GM23338 (cell line): Measurements from ENCODE around the gene TCEANC. TPM values are rescaled to one million over a fixed set of nuclear protein-coding genes. Genes with fewer than 3 reads are reported as not detected.

Source experiments
- ATAC-seq: fragments of 200-7000 bp; cut with Tn5 transposase; 3 replicates; pipeline ENCODE4 v1.9.1; 2020
- DNase-seq: peaks from one replicate; pipeline ENCODE4 v3.0.0-alpha.2; 2015; ENCODE audit warnings: low spot score
- H2AFZ ChIP-seq: fragments of 200-600 bp; sonication (generic); 2 replicates; pipeline ENCODE4 v1.8.0; 2016; ENCODE audit warnings: antibody characterized with exemption, mild to moderate bottlenecking, moderate library complexity
- H3F3A ChIP-seq: fragments of 200-600 bp; sonication (generic); replicated peaks from 2 replicates; pipeline ENCODE4 v1.8.0; 2017; ENCODE audit warnings: antibody characterized with exemption, mixed run types, low read depth
- H3K27ac ChIP-seq: fragments of 200-600 bp; sonication (generic); 2 replicates; pipeline ENCODE4 v1.6.1; 2016; ENCODE audit warnings: low read depth
- H3K27me3 ChIP-seq: fragments of 200-600 bp; sonication (generic); 2 replicates; pipeline ENCODE4 v1.8.0; 2016; ENCODE audit warnings: mild to moderate bottlenecking, mixed run types, moderate library complexity; ENCODE audit not compliant: insufficient read depth
- H3K36me3 ChIP-seq: fragments of 200-600 bp; sonication (generic); 2 replicates; pipeline ENCODE4 v1.8.0; 2016; ENCODE audit warnings: mild to moderate bottlenecking; ENCODE audit not compliant: insufficient read depth
- H3K4me1 ChIP-seq: fragments of 200-600 bp; sonication (generic); 2 replicates; pipeline ENCODE4 v1.8.0; 2016; ENCODE audit warnings: mild to moderate bottlenecking, moderate library complexity; ENCODE audit not compliant: insufficient read depth
- H3K4me2 ChIP-seq: fragments of 200-600 bp; sonication (generic); 2 replicates; pipeline ENCODE4 v1.7.1; 2017; ENCODE audit warnings: mixed run types
- H3K4me3 ChIP-seq: fragments of 200-600 bp; sonication (generic); 2 replicates; pipeline ENCODE4 v1.6.1; 2016; ENCODE audit warnings: mixed run types
- H3K79me2 ChIP-seq: fragments of 200-600 bp; sonication (generic); replicated peaks from 2 replicates; pipeline ENCODE4 v1.8.0; 2017; ENCODE audit warnings: mild to moderate bottlenecking; ENCODE audit not compliant: insufficient read depth
- H3K9me2 ChIP-seq: fragments of 200-600 bp; sonication (generic); 2 replicates; pipeline ENCODE4 v1.8.0; 2017; ENCODE audit not compliant: insufficient read depth
- H4K20me1 ChIP-seq: fragments of 200-600 bp; sonication (generic); replicated peaks from 2 replicates; pipeline ENCODE4 v1.8.0; 2017; ENCODE audit warnings: mild to moderate bottlenecking; ENCODE audit not compliant: insufficient read depth
- H3K27ac Mint-ChIP-seq: 2 replicates; pipeline ENCODE4 v1.8.0; 2020; ENCODE audit warnings: inconsistent platforms, mild to moderate bottlenecking, moderate library complexity, mixed read lengths
- H3K27me3 Mint-ChIP-seq: 3 replicates; pipeline ENCODE4 v1.8.0; 2022; ENCODE audit warnings: low read depth, mild to moderate bottlenecking, moderate library complexity, mixed read lengths, inconsistent platforms; ENCODE audit not compliant: insufficient read depth, poor library complexity
- H3K36me3 Mint-ChIP-seq: 3 replicates; pipeline ENCODE4 v1.8.0; 2021; ENCODE audit warnings: low read depth, mild to moderate bottlenecking, inconsistent platforms, moderate library complexity, mixed read lengths
- H3K4me1 Mint-ChIP-seq: 3 replicates; pipeline ENCODE4 v1.8.0; 2020; ENCODE audit warnings: mild to moderate bottlenecking, inconsistent platforms, mixed read lengths
- H3K4me3 Mint-ChIP-seq: 3 replicates; pipeline ENCODE4 v1.8.0; 2021; ENCODE audit warnings: moderate library complexity, mild to moderate bottlenecking, inconsistent platforms, mixed read lengths
- H3K9me3 Mint-ChIP-seq: 3 replicates; pipeline ENCODE4 v1.8.0; 2020; ENCODE audit warnings: moderate library complexity, mild to moderate bottlenecking, inconsistent platforms, mixed read lengths
- CREB1 ChIP-seq: fragments of 250-450 bp; sonication (Bioruptor Pico); IDR thresholded peaks from 2 replicates; pipeline ENCODE4 v1.5.0; 2020; ENCODE audit warnings: low read depth, mild to moderate bottlenecking, moderate library complexity
- ETS1 ChIP-seq: IDR thresholded peaks from 2 replicates; pipeline ENCODE4 v1.6.1; 2016; ENCODE audit warnings: antibody characterized with exemption
- EZH2 ChIP-seq: fragments of 200-600 bp; sonication (generic); IDR thresholded peaks from one replicate; pipeline ENCODE4 v1.8.0; 2017; ENCODE audit warnings: antibody characterized with exemption, mild to moderate bottlenecking, low read depth; ENCODE audit not compliant: unreplicated experiment
- EZH2phosphoT487 ChIP-seq: fragments of 200-600 bp; sonication (generic); IDR thresholded peaks from one replicate; pipeline ENCODE4 v1.8.1; 2018; ENCODE audit warnings: antibody characterized with exemption; ENCODE audit not compliant: unreplicated experiment
- NANOG ChIP-seq: IDR thresholded peaks from 2 replicates; pipeline ENCODE4 v1.6.1; 2016; ENCODE audit warnings: antibody characterized with exemption, borderline replicate concordance
- POLR2AphosphoS5 ChIP-seq: IDR thresholded peaks from 2 replicates; pipeline ENCODE4 v1.6.1; 2016; ENCODE audit warnings: antibody characterized with exemption, low read depth
- REST ChIP-seq: IDR thresholded peaks from one replicate; pipeline ENCODE4 v1.6.1; 2018; ENCODE audit warnings: antibody characterized with exemption; ENCODE audit not compliant: unreplicated experiment
- STAT1 ChIP-seq: IDR thresholded peaks from one replicate; pipeline ENCODE4 v1.6.1; 2016; ENCODE audit warnings: antibody characterized with exemption; ENCODE audit not compliant: unreplicated experiment
- ZNF331 ChIP-seq: fragments of 250-450 bp; sonication (Bioruptor Pico); IDR thresholded peaks from 2 replicates; pipeline ENCODE4 v1.5.0; 2020; ENCODE audit warnings: low read depth, mild to moderate bottlenecking, moderate library complexity
- polyA plus RNA-seq: library from polyadenylated mRNA; unstranded; fragments of >200 nt; fragmentation: Nextera tagmentation; extraction: Ambion mirVana; gene quantifications from 2 replicates; pipeline ENCODE4 v1.2.1, GENCODE V29; 2016
- total RNA-seq: library from RNA; depleted of rRNA; stranded (reverse); fragments of >200 nt; shearing (Covaris generic); gene quantifications from 2 replicates; pipeline ENCODE4 v1.2.3, GENCODE V29; 2014
- TF ChIP-seq, protein P1 (sequence below), 2 experiments: fragments of 200-600 bp in 1 of 2; sonication (generic) in 1 of 2; conservative IDR thresholded peaks; 2 replicates each; pipeline versions ENCODE4 v1.5.1 to v1.6.1; 2016 to 2017; ENCODE audit warnings: antibody characterized with exemption in 2 of 2, low read depth in 2 of 2, mild to moderate bottlenecking in 2 of 2, moderate library complexity in 1 of 2

Gene TCEANC
- total and polyA plus RNA-seq, 2 experiments from 2014 or later, result 1.2 to 2.5 TPM

DNA sequence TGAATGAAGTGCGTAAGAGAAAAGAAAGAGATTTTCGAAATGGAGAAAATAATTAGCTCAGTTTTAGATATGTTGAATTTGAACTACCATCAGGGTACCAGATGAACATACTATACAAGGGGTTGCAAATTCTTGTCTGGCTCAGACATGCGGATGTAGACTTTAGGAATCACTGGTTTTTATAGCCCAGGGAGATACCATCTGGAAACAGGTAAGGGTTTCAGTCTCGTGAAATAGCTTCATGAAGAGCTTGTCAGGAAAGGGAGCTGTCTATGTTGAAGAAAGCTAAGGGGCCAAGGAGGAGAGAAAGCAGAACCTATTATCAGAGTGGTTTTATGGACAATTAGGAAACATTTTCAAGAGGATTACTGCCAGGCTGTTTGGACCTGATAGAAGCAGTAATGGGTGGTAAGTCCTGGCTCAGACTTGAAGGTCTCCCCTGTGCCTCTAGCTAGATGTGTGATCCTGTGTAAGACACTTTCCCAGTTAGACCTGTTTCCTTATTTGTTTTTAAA is 42.7 kb downstream of the TCEANC start:
- no peak for DNase-seq
- Histone ChIP-seq H4K20me1 (peaks cover 16% of the 10 kb centered on the region), H3K27ac (no peak overlapping the region), H3K4me2 (no peak overlapping the region), H3F3A (no peaks in the 10 kb centered on the region), H3K36me3 (no peaks in the 10 kb centered on the region), H3K9me2 (no peaks in the 10 kb centered on the region), H3K4me3 (no peak overlapping the region), H3K27me3 (no peaks in the 10 kb centered on the region), H3K4me1 (peaks cover 26% of the 10 kb centered on the region), H3K79me2 (peaks cover 100% of the 10 kb centered on the region), H2AFZ (no peak overlapping the region)
- H3K9me3 Mint-ChIP-seq, result no peaks in the 10 kb centered on the region
- no peaks in the 10 kb centered on the region; the same call in 1 of the 3 replicates for H3K36me3 Mint-ChIP-seq
- TF ChIP-seq, protein P1, sequence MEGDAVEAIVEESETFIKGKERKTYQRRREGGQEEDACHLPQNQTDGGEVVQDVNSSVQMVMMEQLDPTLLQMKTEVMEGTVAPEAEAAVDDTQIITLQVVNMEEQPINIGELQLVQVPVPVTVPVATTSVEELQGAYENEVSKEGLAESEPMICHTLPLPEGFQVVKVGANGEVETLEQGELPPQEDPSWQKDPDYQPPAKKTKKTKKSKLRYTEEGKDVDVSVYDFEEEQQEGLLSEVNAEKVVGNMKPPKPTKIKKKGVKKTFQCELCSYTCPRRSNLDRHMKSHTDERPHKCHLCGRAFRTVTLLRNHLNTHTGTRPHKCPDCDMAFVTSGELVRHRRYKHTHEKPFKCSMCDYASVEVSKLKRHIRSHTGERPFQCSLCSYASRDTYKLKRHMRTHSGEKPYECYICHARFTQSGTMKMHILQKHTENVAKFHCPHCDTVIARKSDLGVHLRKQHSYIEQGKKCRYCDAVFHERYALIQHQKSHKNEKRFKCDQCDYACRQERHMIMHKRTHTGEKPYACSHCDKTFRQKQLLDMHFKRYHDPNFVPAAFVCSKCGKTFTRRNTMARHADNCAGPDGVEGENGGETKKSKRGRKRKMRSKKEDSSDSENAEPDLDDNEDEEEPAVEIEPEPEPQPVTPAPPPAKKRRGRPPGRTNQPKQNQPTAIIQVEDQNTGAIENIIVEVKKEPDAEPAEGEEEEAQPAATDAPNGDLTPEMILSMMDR (conservative IDR thresholded peaks at IDR 0.05; ENCODE audit: low read depth in 2 of 2), result no peak
- TF ChIP-seq ZNF331 (CRISPR knock-in tag), result no peak
- TF ChIP-seq EZH2, result no peak
- TF ChIP-seq STAT1, result no peak
- TF ChIP-seq CREB1, result no peak
- no peak for TF ChIP-seq ETS1
- H3K27ac Mint-ChIP-seq, result no peak overlapping the region
- peaks cover 8% of the 10 kb centered on the region for H3K27me3 Mint-ChIP-seq
- no peak overlapping the region for H3K4me3 Mint-ChIP-seq
- ATAC-seq, result no peak
- H3K4me1 Mint-ChIP-seq, result peaks cover 50% of the 10 kb centered on the region

- H4K20me1 ChIP-seq, result peaks cover 15% of the 10 kb centered on the region; the same call in 1 of the 2 replicates
- Mint-ChIP-seq H3K27me3 (peaks cover 7% of the 10 kb centered on the region), H3K4me1 (peaks cover 58% of the 10 kb centered on the region), H3K36me3 (no peaks in the 10 kb centered on the region; the same call in 2 of the 3 replicates), H3K27ac (no peak overlapping the region; the same call in 1 of the 2 replicates), H3K4me3 (no peak overlapping the region), H3K9me3 (no peaks in the 10 kb centered on the region)
- no peaks in the 10 kb centered on the region for H3F3A ChIP-seq
- no peaks in the 10 kb centered on the region for H3K36me3 ChIP-seq
- H2AFZ ChIP-seq, result no peak overlapping the region
- peaks cover 98% of the 10 kb centered on the region for H3K79me2 ChIP-seq
- H3K27me3 ChIP-seq, result no peaks in the 10 kb centered on the region
- H3K27ac ChIP-seq, result no peak overlapping the region
- H3K9me2 ChIP-seq, result no peaks in the 10 kb centered on the region
- no peak overlapping the region for H3K4me2 ChIP-seq
- no peak overlapping the region for H3K4me3 ChIP-seq
- no peak for DNase-seq
- no peak for ATAC-seq
- H3K4me1 ChIP-seq, result peaks cover 24% of the 10 kb centered on the region
- TF ChIP-seq NANOG (no peak), EZH2phosphoT487 (no peak), ETS1 (no peak), CREB1 (no peak), POLR2AphosphoS5 (no peak), ZNF331 (CRISPR knock-in tag) (no peak), REST (no peak)
- TF ChIP-seq, protein P1 (conservative IDR thresholded peaks at IDR 0.05; ENCODE audit: low read depth in 2 of 2), result no peak
Observed at GRCh38 chrX:13697455-13697854, 44.5 kb downstream of the TCEANC start.
